Stimulated activated CD8-positive, alpha-beta memory T cell treated with anti-CD3 and anti-CD28 coated beads, Interleukin-2, amount 100 ng/mL, for 1 hour (primary cell): ENCODE results near the gene ZFP3.
"Not testable (repeated sequence)": the region's sequence is repeated elsewhere in the genome, so short reads cannot be mapped to it uniquely, and the experiment has no call there.

Experiments used
- DNase-seq, 2 donors: peaks; one replicate each; pipeline ENCODE4 v3.0.0-alpha.2; 2020; ENCODE audit warnings: low read depth in 2 of 2

Gene ZFP3

DNA sequence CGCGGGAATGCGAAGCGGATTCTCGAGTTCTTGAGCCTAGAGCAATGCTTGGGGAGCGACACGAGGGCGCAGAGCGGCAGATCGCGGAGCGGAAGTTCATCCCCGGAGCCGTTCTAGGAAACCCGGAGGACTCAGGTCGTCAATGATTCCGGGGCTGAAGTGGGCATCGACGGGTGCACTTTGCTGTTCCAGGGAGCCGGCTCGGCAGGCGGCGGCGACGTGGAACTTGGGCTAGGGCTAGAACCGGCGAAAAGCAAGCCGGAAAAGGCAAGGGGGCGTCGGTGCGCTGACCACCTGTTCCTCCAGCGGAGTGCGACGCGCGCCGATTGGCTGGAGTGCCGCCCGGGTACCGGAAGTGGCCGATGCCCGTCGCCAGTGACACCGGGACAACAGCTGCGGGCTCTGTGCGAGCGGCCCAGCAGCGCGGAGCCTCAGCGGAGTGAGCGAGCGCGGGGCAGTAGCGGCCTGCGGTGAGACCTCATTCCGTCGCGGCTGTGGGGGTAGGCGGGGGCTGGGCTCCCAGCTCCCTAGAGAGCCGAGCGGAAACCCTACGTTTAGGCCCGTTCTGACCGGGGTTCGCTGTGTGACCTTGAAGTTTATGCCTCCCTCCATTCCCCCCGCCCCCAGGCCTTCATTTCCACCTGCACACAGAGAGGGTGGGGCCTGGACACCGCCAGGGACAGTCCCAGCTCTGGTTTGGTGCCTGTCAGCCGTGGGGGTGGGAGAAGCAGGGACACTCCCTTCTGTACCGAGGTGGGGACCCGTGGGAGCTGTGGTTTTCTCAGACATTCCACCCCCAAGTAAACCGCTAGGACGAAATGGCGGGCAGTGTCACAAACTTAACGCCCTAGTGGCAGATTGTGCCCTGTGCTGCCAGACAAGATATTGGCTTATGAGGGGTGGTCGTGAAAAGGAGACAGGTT, at the start of gene ZFP3:
Gene ZFP3 (plus strand): TSS at position 362 of the 923 bp plus-strand sequence. CDS start 13,038 bp downstream, outside the sequence.
- peak; percentile 51 to 53 for DNase-seq

DNA sequence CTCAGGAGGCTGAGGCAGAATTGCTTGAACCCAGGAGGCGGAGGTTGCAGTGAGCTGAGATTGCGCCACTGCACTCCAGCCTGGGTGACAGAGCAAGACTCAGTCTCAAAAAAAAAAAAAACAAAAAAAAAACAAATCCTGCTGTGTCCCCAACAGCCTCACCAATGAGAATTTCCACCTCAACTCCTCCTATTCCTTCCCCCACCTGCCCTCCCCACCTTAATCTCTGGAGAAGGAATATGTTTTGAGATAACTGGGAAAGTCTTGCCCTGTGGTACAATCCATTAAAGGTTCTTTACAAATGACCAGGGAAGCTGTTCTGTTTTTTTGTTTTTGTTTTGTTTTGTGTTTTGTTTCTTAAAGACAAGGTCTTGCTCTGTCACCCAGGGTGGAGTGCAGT, 48.1 kb upstream of the ZFP3 start:
- DNase-seq = not testable (repeated sequence)

DNA sequence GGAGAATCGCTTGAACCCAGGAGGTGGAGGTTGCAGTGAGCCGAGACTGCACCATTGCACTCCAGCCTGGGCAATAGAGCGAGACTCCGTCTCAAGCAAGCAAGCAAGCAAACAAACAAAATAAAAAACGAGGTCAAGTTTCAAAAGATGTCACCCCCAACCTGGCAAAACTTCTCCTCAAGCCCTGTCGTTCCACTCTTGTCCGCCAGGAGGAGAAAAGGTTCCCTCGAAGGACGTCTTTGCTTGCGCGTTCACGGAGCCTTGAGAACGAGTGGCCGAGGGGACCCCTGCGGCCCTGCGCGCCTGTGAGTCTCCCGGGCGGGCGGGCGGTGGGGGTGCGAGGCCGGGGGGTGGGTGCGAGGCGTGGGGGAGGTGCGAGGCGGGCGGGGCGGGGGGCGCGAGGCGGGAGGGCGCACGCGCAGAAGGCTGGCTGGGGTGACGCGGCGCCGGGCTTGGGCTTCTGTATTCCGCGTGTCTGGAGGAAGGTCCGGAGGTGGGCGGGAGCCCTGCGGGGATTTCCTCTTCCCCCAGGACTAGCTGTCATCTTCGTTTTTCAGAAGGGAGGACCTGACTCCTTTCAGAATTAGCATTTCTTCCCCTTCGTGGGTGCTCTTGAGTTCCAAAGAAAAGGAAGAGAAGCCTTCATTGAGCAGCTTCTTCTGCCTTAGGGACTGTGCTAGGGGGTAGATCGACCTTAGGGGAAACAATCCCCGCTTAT, 46.7 kb upstream of the ZFP3 start:
- peak; percentile 54 to 66 for DNase-seq

- DNase-seq = no peak
These were observed 45.4 kb upstream of the ZFP3 start for GRCh38 chr17:5032865-5033264.

DNA sequence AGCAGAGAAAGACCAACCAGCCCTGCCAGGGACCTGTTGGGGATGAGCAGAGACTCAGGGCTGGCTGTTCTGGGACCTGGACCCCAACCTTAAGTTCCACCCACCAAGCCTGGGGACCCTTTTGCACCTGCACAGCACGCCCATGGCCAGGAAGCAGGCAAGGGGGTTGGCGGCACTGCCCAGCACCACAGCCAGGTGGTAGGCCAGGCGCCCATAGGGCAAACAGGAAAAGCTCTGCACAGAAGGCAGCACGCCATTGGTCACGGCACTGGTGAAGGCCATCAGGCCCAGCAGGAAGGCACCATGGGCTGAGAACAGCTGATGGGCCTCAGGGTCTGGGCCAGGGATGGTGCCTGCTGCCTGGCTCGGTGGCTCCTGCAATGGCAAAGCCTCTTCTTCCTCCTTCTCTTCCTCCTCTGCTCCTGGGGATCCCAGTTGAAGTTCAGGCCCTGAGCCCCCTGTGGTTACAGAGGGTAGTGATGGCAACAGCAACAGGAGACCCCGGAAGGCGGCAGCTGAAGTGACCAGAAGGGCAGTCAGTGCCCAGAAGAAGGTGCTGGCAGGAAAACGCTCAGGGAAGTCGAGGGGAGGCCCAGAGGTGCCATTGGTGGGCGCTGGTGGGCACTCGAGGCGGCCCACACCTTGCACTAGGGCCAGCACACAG, 44.8 kb upstream of the ZFP3 start:
- no peak for DNase-seq

DNA sequence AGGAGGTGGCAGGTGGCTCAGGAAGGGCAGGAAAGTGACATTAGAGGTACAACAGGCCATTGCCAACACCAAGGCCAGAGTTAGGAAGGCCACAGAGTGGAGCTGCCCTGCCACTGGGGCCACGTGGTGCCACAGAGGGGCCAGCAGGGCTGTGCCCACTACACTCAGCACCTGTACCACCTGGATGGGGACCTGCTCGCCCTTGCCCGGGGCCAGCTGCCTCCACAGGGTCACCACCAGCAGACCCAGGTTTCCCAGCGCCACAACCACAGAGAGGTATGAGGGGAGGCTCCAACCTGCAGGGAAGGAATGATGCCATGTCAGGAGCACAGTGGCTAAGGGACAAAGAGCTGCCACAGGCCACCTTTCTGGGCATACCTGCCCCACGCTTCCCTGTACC, 44.2 kb upstream of the ZFP3 start:
- no peak for DNase-seq

DNA sequence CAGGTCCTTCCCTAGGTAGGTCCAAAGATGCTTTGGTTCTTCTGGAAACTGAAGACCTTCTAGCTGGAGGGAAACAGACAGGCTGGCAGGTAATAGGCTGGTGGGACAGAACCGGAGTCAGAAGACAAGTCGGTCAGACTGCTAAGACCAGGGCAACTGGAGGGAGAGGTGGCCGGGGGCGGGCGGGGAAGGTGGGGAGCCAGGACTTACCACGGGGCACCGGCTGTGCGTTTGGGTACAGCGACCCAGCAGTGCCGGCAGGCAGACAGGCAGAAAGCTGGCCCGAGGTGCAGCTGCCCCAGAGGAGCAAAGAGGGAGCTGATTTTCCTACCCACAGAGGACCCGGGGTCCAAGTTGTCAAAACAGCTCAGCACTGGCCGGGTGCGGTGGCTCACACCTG, 43.6 kb upstream of the ZFP3 start:
- no peak for DNase-seq

GRCh38 chr17:5035315-5035714, 43.0 kb upstream of the ZFP3 start, which contains the start of gene SLC52A1:
Gene SLC52A1, minus strand, starts transcription at chr17:5035426. Its CDS starts 820 bp downstream, at chr17:5034606.
- no peak for DNase-seq

GRCh38 chr17:5042157-5043022, 35.9 kb upstream of the ZFP3 start:
- DNase-seq = no peak

GRCh38 chr17:5043524-5043923, 34.7 kb upstream of the ZFP3 start:
- DNase-seq = no peak

GRCh38 chr17:5044630-5045029, 33.6 kb upstream of the ZFP3 start:
- no peak for DNase-seq

- DNase-seq = no peak
These were observed 32.8 kb upstream of the ZFP3 start for GRCh38 chr17:5045496-5045895.

GRCh38 chr17:5047446-5047845, 30.8 kb upstream of the ZFP3 start:
- DNase-seq = no peak

DNA sequence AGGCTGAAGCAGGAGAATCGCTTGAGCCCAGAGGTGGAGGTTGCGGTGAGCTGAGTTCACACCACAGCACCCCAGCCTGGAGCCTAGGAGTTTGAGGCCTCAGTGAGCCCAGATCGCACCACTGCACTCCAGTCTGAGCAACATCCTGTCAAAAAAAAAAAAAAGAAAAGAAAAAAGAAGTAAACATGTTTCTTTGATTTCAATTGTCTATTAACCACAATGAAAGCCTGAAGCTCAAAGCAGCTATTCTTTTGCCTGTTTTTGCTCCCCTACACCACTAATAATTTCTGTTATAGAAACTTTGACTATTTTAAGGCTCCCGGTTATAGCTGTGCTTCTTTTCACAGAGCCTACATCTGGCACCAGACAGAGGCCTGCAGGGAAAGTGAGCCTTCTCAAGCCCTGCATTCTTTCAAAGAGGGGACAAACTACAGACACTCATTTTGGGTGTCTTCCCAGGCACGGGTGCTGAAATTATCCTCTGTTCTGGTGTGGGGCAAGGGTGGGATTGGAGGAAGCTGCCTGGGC, 28.9 kb upstream of the ZFP3 start:
- DNase-seq = peak; percentile 28 to 29

DNA sequence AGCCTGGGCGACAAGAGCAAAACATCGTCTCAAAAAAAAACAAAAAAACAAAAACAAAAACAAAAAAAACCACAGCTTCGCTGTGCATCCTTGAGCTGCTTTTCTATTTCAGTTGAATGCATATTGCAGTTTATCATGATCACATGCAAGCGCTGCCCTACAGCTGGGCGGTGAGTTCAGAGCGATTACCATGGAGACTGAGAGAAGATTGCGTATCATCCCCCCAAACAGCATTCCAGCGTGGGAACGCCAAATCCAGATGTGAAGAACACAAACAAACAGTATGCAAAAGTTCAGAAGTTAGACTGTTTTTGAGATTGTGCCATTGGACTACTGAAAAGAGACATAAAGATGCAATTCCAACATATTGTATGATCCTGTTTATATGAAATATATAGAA, 28.0 kb upstream of the ZFP3 start:
- DNase-seq = no peak

DNA sequence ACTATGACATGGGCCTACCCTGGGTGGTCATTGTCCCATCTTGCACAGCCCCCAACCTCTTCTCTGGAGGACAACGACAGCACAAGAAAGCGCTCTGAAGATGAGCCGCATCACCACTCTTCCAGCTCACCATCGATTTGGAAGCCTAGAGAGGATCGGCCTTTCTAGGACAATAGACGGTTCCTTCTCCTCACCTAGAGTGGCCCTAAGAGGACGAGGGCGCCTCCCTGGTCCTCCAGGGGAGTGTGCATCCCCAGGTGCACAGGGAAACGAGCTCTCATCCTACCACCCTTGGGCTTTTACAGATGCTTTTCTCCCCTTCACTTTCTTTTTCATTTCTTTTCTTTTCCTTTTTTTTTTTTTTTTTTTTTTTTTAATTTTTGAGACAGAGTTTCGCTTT, 22.7 kb upstream of the ZFP3 start:
- no peak for DNase-seq

DNA sequence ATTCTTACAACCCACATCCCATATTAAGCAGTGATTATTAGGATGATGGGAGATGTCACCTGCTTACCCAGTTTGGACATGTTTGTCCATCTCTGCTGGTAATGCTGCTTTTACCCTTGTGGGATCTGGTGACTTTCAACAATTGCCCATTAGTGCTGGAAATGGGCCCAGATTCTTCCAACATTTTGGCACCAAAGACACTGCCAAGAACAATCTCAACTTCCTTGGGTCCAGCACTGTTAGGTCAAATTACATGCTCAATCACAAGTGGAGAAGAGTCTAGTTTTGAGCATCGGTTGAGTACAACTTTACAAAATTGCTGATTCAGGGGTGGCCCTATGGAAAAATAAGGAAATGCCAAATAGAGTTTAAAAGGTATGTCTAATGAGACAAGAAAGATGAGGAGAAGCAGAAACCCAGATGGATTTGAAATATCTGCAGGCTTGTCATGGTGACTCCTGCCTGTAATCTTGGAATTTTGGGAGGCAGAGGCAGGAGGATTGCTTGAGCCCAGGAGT, 13.0 kb upstream of the ZFP3 start:
- no peak for DNase-seq

DNA sequence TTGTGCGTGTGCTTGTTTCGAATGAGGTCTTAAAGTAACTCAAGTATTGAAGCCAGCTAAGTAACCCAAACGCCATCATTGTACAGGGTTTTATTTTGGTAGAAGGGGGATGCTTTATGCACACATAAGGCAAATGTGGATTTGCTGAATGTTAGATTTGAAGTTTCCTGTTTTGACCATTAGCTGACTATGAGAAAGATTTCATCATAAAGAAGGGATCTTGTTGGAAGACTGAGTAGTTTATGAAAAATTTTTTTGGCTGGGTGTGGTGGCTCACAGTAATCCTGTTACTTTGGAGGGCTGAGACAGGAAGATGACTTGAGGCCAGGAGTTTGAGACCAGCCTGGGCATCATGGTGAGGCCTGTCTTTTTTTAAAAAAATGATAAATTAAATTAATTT, 10.0 kb upstream of the ZFP3 start:
- no peak for DNase-seq

DNA sequence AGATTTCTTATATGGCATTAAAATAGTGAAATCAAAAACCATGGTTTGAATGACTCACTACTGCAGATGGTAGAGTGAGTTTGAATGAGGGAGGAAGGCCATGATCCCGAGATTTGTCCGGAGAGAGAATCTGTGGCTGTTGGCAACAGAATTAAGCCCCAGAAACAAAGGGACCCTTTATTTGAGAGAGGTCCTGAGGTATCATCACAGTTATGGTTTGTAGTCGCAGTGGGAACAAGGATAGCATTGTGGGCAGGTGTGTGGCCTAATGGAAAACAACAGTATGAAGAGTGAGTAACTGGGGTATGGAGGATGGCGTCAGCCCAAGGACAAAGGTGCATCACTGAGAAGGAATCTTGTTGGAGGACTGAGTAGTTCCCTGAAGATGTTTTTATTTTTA, 8.5 kb upstream of the ZFP3 start:
- DNase-seq = no peak

GRCh38 chr17:5075472-5075871, 2.8 kb upstream of the ZFP3 start:
- DNase-seq = not testable (repeated sequence)

DNA sequence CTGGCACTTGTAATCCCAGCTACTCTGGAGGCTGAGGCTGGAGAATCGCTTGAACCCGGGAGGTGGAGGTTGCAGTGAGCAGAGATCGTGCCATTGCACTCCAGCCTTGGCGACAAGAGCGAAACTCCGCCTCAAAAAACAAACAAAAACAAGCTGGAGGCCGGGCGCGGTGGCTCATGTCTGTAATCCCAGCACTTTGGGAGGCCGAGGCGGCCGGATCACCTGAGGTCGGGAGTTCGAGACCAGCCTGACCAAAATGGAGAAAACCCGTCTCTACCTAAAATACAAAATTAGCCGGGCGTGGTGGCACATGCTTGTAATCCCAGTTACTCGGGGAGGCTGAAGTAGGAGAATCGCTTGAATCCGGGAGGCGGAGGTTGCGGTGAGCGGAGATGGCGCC, 992 bp upstream of the ZFP3 start:
- not testable (repeated sequence) for DNase-seq
